Trophoblast cell (in vitro differentiated cells and primary cell): ENCODE data around the gene SEC63.

ENCODE experiments used
- DNase-seq, 2 donors: peaks; one replicate each; pipeline ENCODE4 v3.0.0-alpha.2; 2016
- H2AFZ ChIP-seq: 2 replicates; pipeline ENCODE4 v1.6.1; 2013; ENCODE audit warnings: low read length, moderate library complexity, mild to moderate bottlenecking; ENCODE audit not compliant: insufficient read depth, poor library complexity
- H2AK5ac ChIP-seq: 2 replicates; pipeline ENCODE4 v1.6.1; 2013; ENCODE audit warnings: mild to moderate bottlenecking, low read length
- H2BK120ac ChIP-seq: 2 replicates; pipeline ENCODE4 v1.6.1; 2013; ENCODE audit warnings: low read length, mild to moderate bottlenecking, moderate library complexity; ENCODE audit not compliant: insufficient read depth, poor library complexity
- H2BK12ac ChIP-seq: 2 replicates; pipeline ENCODE4 v1.6.1; 2013; ENCODE audit warnings: mild to moderate bottlenecking, low read length, moderate library complexity
- H2BK5ac ChIP-seq: 2 replicates; pipeline ENCODE4 v1.6.1; 2013; ENCODE audit warnings: low read length, low read depth, moderate library complexity, mild to moderate bottlenecking; ENCODE audit not compliant: poor library complexity
- H3K14ac ChIP-seq: 2 replicates; pipeline ENCODE4 v1.6.1; 2013; ENCODE audit warnings: mild to moderate bottlenecking, low read length
- H3K18ac ChIP-seq: 2 replicates; pipeline ENCODE4 v1.6.1; 2013; ENCODE audit warnings: mild to moderate bottlenecking, low read length
- H3K23ac ChIP-seq: 2 replicates; pipeline ENCODE4 v1.6.1; 2013; ENCODE audit warnings: low read length
- H3K27ac ChIP-seq: 2 replicates; pipeline ENCODE4 v1.5.1; 2013; ENCODE audit warnings: low read depth, mild to moderate bottlenecking, inconsistent platforms, low read length, moderate library complexity
- H3K27me3 ChIP-seq: 2 replicates; pipeline ENCODE4 v1.6.1; 2013; ENCODE audit warnings: inconsistent platforms, mild to moderate bottlenecking, low read length, moderate library complexity; ENCODE audit not compliant: insufficient read depth
- H3K36me3 ChIP-seq, 2 experiments: 1 replicate in 1 of 2; 2 replicates in 1 of 2; pipeline ENCODE4 v1.6.1; 2013; ENCODE audit warnings: low read length in 2 of 2, mild to moderate bottlenecking in 2 of 2, moderate library complexity in 1 of 2; ENCODE audit not compliant: insufficient read depth in 2 of 2, control insufficient read depth in 1 of 2
- H3K4ac ChIP-seq: 2 replicates; pipeline ENCODE4 v1.6.1; 2013; ENCODE audit warnings: low read depth, mild to moderate bottlenecking, low read length, moderate library complexity
- H3K4me1 ChIP-seq, 2 experiments: 1 replicate in 1 of 2; 2 replicates in 1 of 2; pipeline ENCODE4 v1.6.1; 2013; ENCODE audit warnings: low read length in 2 of 2, mild to moderate bottlenecking in 2 of 2, moderate library complexity in 1 of 2; ENCODE audit not compliant: insufficient read depth in 2 of 2, control insufficient read depth in 1 of 2
- H3K4me2 ChIP-seq: 2 replicates; pipeline ENCODE4 v1.6.1; 2013; ENCODE audit warnings: inconsistent platforms, mild to moderate bottlenecking, low read length, moderate library complexity
- H3K4me3 ChIP-seq: 2 replicates; pipeline ENCODE4 v1.5.1; 2013; ENCODE audit warnings: mild to moderate bottlenecking, low read depth, low read length, inconsistent platforms
- H3K79me1 ChIP-seq: one replicate; pipeline ENCODE4 v1.6.1; 2013; ENCODE audit warnings: low read length
- H3K79me2 ChIP-seq: 2 replicates; pipeline ENCODE4 v1.6.1; 2013; ENCODE audit warnings: low read length, mild to moderate bottlenecking; ENCODE audit not compliant: control insufficient read depth, insufficient read depth, poor library complexity
- H3K9ac ChIP-seq: 2 replicates; pipeline ENCODE4 v1.6.1; 2013; ENCODE audit warnings: mild to moderate bottlenecking, low read length
- H3K9me3 ChIP-seq: 2 replicates; pipeline ENCODE4 v1.6.1; 2013; ENCODE audit warnings: low read depth, mild to moderate bottlenecking, control low read depth, inconsistent platforms, low read length; ENCODE audit not compliant: insufficient read depth
- H4K12ac ChIP-seq: 2 replicates; pipeline ENCODE4 v1.6.1; 2013; ENCODE audit warnings: low read depth, mild to moderate bottlenecking, low read length, moderate library complexity
- H4K8ac ChIP-seq: 2 replicates; pipeline ENCODE4 v1.6.1; 2013; ENCODE audit warnings: low read depth, mild to moderate bottlenecking, low read length, moderate library complexity
- H4K91ac ChIP-seq: one replicate; pipeline ENCODE4 v1.6.1; 2013; ENCODE audit warnings: low read depth, mild to moderate bottlenecking, low read length, moderate library complexity
- whole genome bisulfite sequencing: extraction: QIAGEN DNeasy Blood & Tissue Kit; methylation state at CpG from one replicate; pipeline ENCODE4 v1.1.7; 2013; ENCODE audit warnings: missing lambda C conversion rate; ENCODE audit not compliant: insufficient read length, insufficient coverage; ENCODE audit errors: extremely low coverage; 5-methylcytosine and 5-hydroxymethylcytosine counted together

Gene SEC63

DNA sequence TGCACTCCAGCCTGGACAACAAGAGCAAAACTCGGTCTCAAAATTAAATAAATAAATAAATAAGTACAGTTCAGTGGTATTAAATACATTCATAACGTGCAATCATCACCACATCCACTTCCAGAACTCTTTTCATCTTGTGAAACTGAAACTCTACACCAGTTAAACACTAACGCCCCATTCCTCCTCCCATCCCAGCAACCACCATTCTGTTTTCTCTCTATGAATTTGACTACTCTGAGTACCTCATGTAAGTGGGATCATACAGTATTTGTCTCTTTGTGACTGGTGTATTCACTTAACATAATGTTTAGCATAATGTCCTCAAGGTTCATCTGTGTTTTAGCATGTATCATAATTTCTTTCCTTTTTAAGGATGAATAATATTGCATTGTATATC lies 104.8 kb downstream of the SEC63 start:
- H3K27ac ChIP-seq, result no peak overlapping the region
- no peak overlapping the region for H3K4me2 ChIP-seq
- no peaks in the 10 kb centered on the region for H3K79me2 ChIP-seq
- H2AK5ac ChIP-seq, result no peak overlapping the region
- no peak overlapping the region for H3K9ac ChIP-seq
- no peak overlapping the region for H3K23ac ChIP-seq
- DNase-seq, result no peak
- no peak overlapping the region for H3K18ac ChIP-seq
- H4K8ac ChIP-seq, result no peak overlapping the region
- no peak overlapping the region for H3K4ac ChIP-seq
- no peak overlapping the region for H3K14ac ChIP-seq
- no peaks in the 10 kb centered on the region for H3K4me1 ChIP-seq
- H4K12ac ChIP-seq, result no peak overlapping the region
- no peaks in the 10 kb centered on the region for H3K27me3 ChIP-seq
- peaks cover 3% of the 10 kb centered on the region for H3K79me1 ChIP-seq
- no peak overlapping the region for H3K4me3 ChIP-seq
- no peak overlapping the region for H4K91ac ChIP-seq
- no peaks in the 10 kb centered on the region for H3K9me3 ChIP-seq
- no peaks in the 10 kb centered on the region for H3K36me3 ChIP-seq
- WGBS, result no CpG with 5 or more reads among the region's 3 CpGs
- no peak overlapping the region for H2BK12ac ChIP-seq
- no peak overlapping the region for H2AFZ ChIP-seq
- H2BK120ac ChIP-seq, result no peak overlapping the region
- no peak overlapping the region for H2BK5ac ChIP-seq

DNA sequence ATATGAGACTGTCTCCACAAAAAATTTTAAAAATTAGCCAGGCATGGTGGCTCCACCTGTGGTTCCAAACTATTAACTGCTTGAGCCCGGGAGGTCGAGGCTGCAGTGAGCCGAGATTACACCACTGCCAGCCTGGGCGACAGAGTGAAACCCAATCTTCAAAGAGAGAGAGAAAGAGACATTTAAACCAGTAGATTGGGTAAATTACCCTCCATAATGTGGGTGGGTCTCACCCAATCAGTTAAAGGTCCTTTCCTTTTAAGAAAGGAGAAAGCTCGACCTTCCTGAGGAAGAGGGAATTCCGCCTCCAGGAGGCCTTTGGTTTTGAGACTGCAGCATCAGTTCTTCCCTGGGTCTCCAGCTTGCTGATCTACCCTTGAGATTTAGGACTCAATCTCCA lies 108.7 kb downstream of the SEC63 start:
- Histone ChIP-seq H3K4me3 (no peak overlapping the region), H3K27ac (no peak overlapping the region), H3K9ac (no peak overlapping the region), H2BK12ac (no peak overlapping the region), H3K9me3 (no peaks in the 10 kb centered on the region), H3K18ac (no peak overlapping the region), H3K23ac (no peak overlapping the region), H2AK5ac (no peak overlapping the region), H3K14ac (no peak overlapping the region), H4K91ac (no peak overlapping the region), H3K36me3 (no peaks in the 10 kb centered on the region), H3K4ac (no peak overlapping the region), H3K79me1 (peaks cover 3% of the 10 kb centered on the region), H3K4me2 (no peak overlapping the region), H4K8ac (no peak overlapping the region), H3K4me1 (no peaks in the 10 kb centered on the region), H2AFZ (no peak overlapping the region), H2BK120ac (no peak overlapping the region), H3K79me2 (no peaks in the 10 kb centered on the region), H2BK5ac (no peak overlapping the region), H4K12ac (no peak overlapping the region), H3K27me3 (no peaks in the 10 kb centered on the region)
- no CpG with 5 or more reads among the region's 6 CpGs for WGBS
- DNase-seq, result peak in 1 of 2 donors; percentile 37

DNA sequence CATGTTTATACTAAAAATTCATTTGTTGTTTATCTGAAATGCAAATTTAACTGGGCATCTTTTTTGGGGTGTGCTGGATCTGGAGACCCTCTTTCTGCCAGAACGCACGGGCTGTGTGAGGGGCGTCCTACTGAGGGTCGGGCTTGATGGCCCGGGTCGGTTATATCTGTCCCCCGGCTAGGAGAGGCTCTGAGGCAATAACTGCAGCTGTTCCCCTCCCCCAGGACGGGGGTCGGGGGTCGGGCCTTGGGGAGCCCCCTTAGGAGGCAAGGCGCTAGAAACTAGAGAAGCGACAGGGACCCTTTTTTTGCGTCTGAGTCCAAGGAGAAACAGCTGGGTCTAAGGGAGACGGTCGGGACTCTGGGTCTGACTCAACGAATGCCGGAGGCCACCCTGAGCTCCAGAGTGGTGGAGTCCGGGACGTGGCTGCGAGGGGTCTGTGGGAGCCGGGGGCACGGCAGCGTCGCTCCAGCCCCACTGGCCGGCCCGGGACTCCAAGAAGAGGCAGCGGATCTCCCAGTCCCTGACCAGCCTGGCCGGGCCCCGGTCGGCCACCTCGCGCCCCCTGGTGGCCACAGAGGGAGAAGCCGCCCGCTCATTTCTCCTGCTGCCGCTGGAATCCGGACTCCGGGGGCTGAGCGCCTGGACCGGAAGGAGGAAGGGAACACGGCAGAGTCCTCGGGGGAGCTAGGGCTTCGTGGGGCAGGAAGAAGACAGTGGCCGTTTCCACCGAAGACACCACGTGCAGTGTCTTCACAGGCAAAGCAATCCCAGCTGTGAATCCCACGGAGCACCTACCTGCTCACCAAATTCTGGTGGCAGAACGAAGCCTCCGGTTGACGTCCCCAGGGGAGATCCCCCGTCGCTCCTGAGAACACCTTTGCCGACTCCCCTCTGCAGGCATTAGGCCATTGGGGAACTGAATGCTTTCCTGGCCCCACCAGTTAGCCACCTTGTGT lies 109.9 kb downstream of the SEC63 start:
- H3K27me3 ChIP-seq, result no peaks in the 10 kb centered on the region

DNA sequence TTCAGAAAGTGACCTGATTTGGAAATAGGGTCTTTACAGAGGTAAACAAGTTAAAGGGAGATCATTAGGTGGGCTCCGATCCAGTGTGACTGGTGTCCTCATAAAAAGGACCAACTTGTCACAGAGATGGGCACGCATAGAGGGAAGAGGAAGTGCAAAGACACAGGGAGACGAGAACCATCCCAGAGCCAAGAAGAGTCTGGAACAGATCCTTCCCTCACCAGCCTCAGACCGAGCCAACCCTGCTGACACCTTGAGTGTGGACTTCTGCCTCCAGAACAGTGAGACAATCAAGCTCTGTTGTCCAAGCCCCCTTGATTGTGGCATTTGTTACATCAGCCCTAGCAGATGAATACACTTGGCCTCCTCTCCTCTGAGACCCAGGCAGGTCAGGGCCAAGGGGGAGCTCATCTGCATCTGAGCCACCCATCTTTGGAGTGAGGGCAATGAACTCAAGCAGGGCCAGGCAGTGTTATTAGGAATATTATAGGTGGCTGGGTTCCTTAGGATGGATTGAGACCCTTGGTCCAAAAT lies 111.7 kb downstream of the SEC63 start:
- no peak for DNase-seq
- H3K14ac ChIP-seq, result no peak overlapping the region
- H4K12ac ChIP-seq, result no peak overlapping the region
- H3K4me2 ChIP-seq, result no peak overlapping the region
- H3K23ac ChIP-seq, result no peak overlapping the region
- H2BK12ac ChIP-seq, result no peak overlapping the region
- H4K8ac ChIP-seq, result no peak overlapping the region
- no peaks in the 10 kb centered on the region for H3K36me3 ChIP-seq
- H4K91ac ChIP-seq, result no peak overlapping the region
- no peak overlapping the region for H2AFZ ChIP-seq
- H3K4me3 ChIP-seq, result no peak overlapping the region
- H3K18ac ChIP-seq, result no peak overlapping the region
- H3K79me2 ChIP-seq, result no peaks in the 10 kb centered on the region
- no peak overlapping the region for H2AK5ac ChIP-seq
- no peak overlapping the region for H2BK5ac ChIP-seq
- H3K4me1 ChIP-seq, result no peaks in the 10 kb centered on the region
- no peak overlapping the region for H3K27ac ChIP-seq
- H3K9ac ChIP-seq, result no peak overlapping the region
- no peak overlapping the region for H2BK120ac ChIP-seq
- no CpG with 5 or more reads among the region's 4 CpGs for WGBS
- no peaks in the 10 kb centered on the region for H3K27me3 ChIP-seq
- no peak overlapping the region for H3K4ac ChIP-seq
- no peaks in the 10 kb centered on the region for H3K9me3 ChIP-seq
- peaks cover 3% of the 10 kb centered on the region for H3K79me1 ChIP-seq

More for the DNA sequence above, 109.9 kb downstream of the SEC63 start:
- no peaks in the 10 kb centered on the region for H3K36me3 ChIP-seq
- H4K91ac ChIP-seq, result peak overlapping the region; percentile 75
- H3K4ac ChIP-seq, result peak overlapping the region; percentile 16
- no peak overlapping the region for H2BK12ac ChIP-seq
- H3K14ac ChIP-seq, result peak overlapping the region; percentile 36
- H3K9me3 ChIP-seq, result no peaks in the 10 kb centered on the region
- H2AK5ac ChIP-seq, result no peak overlapping the region
- H3K9ac ChIP-seq, result peak overlapping the region; percentile 54
- peak overlapping the region; percentile 96 for H4K8ac ChIP-seq
- WGBS, result no CpG with 5 or more reads among the region's 52 CpGs
- H3K4me1 ChIP-seq, result no peaks in the 10 kb centered on the region
- no peaks in the 10 kb centered on the region for H3K79me2 ChIP-seq
- no peak overlapping the region for H2BK5ac ChIP-seq
- H2AFZ ChIP-seq, result peak overlapping the region; percentile 81
- H3K27ac ChIP-seq, result no peak overlapping the region
- H3K18ac ChIP-seq, result peak overlapping the region; percentile 6
- peak overlapping the region; percentile 83 for H3K4me2 ChIP-seq
- no peak overlapping the region for H3K23ac ChIP-seq
- peak overlapping the region; percentile 25 for H2BK120ac ChIP-seq
- peak overlapping the region; percentile 65 for H3K4me3 ChIP-seq
- H3K79me1 ChIP-seq, result peaks cover 3% of the 10 kb centered on the region
- H4K12ac ChIP-seq, result peak overlapping the region; percentile 75
- peak; percentile 80 to 91 for DNase-seq
